K562 (cell line): Measurements from ENCODE around the gene RPF1.

Experiments used
- CHD1 ChIP-seq: fragments of 200-600 bp; sonication (generic); IDR thresholded peaks from one replicate; pipeline ENCODE4 v1.6.1; 2012; ENCODE audit warnings: mild to moderate bottlenecking, moderate library complexity, low read length, inconsistent platforms
- FOS ChIP-seq: IDR thresholded peaks from 3 replicates; pipeline ENCODE4 v1.6.1; 2011; ENCODE audit not compliant: insufficient read length; ENCODE audit errors: extremely low read depth
- MEF2A ChIP-seq: IDR thresholded peaks from 2 replicates; pipeline ENCODE4 v1.6.1; 2011; ENCODE audit warnings: low read depth, mild to moderate bottlenecking, low read length, moderate library complexity; ENCODE audit not compliant: control insufficient read depth
- PHB2 ChIP-seq: fragments of 450-650 bp; IDR thresholded peaks from 2 replicates; pipeline ENCODE4 v1.6.1; 2017; ENCODE audit warnings: low read depth
- RBM22 ChIP-seq: fragments of 200-400 bp; formaldehyde crosslinking; IDR thresholded peaks from 2 replicates; pipeline ENCODE4 v1.6.1; 2018; ENCODE audit warnings: low read length, low read depth; ENCODE audit not compliant: poor library complexity, severe bottlenecking
- ZNF165 ChIP-seq: fragments of 250-450 bp; sonication (Bioruptor Pico); IDR thresholded peaks from 2 replicates; pipeline ENCODE4 v1.4.0; 2020; ENCODE audit warnings: borderline replicate concordance
- ZNF707 ChIP-seq: fragments of 250-450 bp; sonication (Bioruptor Pico); conservative IDR thresholded peaks from 2 replicates; pipeline ENCODE4 v1.8.0; 2022; ENCODE audit warnings: inconsistent platforms, mild to moderate bottlenecking, moderate library complexity
- TF ChIP-seq, protein P1 (sequence below), 2 experiments: fragments of 150-350 bp in 1 of 2; IDR thresholded peaks; 2 replicates each; pipeline ENCODE4 v1.6.1; 2012 to 2016; ENCODE audit warnings: low read depth in 2 of 2, low read length in 2 of 2, mild to moderate bottlenecking in 1 of 2, moderate library complexity in 1 of 2
- TF ChIP-seq, protein P2 (sequence below): sonication (generic); formaldehyde crosslinking; IDR thresholded peaks from 2 replicates; pipeline ENCODE4 v1.8.1; 2023; ENCODE audit warnings: mild to moderate bottlenecking, missing genetic modification reagents
- TF ChIP-seq, protein P3 (sequence below): IDR thresholded peaks from 2 replicates; pipeline ENCODE4 v1.6.1; 2012; ENCODE audit warnings: low read depth, low read length, improper control_type of control experiment, borderline replicate concordance

DNA sequence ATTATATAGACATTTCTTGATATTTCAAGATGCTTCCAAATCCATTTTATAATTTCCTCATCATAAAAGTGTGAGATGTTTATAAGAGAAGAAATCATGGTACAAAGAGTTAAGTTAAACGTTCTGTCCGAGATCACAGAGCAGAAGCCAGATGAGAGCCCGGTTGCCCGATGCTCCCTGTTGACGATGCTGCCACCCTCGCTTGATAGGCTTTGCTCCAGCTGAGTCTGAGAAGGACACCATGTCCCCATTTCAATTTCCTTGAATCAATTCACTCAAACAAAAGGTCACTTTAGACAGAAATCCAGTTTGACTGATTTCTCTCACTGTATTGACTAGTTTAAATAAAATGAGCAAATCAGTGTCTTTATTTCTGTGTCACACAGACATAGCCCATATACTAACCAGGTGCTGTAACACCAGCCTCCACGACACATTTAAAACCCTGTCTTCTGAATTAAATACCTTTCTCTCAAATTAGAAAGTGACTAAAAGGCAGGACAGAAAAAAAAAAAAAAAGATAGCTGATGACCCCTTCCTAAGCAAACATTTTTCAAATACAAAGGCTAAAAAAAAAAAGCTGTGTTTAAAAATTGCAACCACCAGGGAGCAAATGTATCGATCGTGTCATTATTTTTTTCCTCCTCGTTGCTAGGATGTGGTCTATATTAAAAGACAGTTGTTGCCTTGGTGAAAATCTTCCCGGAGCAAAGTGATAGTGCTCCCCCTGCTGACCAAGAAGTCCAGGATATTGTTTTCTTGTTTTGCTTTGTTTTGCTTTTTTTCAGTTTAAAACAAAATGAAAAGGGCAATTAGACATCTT is 45.6 kb upstream of the RPF1 start:
- no peak for TF ChIP-seq PHB2
- TF ChIP-seq, protein P1, sequence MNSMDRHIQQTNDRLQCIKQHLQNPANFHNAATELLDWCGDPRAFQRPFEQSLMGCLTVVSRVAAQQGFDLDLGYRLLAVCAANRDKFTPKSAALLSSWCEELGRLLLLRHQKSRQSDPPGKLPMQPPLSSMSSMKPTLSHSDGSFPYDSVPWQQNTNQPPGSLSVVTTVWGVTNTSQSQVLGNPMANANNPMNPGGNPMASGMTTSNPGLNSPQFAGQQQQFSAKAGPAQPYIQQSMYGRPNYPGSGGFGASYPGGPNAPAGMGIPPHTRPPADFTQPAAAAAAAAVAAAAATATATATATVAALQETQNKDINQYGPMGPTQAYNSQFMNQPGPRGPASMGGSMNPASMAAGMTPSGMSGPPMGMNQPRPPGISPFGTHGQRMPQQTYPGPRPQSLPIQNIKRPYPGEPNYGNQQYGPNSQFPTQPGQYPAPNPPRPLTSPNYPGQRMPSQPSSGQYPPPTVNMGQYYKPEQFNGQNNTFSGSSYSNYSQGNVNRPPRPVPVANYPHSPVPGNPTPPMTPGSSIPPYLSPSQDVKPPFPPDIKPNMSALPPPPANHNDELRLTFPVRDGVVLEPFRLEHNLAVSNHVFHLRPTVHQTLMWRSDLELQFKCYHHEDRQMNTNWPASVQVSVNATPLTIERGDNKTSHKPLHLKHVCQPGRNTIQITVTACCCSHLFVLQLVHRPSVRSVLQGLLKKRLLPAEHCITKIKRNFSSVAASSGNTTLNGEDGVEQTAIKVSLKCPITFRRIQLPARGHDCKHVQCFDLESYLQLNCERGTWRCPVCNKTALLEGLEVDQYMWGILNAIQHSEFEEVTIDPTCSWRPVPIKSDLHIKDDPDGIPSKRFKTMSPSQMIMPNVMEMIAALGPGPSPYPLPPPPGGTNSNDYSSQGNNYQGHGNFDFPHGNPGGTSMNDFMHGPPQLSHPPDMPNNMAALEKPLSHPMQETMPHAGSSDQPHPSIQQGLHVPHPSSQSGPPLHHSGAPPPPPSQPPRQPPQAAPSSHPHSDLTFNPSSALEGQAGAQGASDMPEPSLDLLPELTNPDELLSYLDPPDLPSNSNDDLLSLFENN (IDR thresholded peaks at IDR 0.05; ENCODE audit: low read depth in 2 of 2, low read length in 2 of 2): no peak
- TF ChIP-seq, protein P2, sequence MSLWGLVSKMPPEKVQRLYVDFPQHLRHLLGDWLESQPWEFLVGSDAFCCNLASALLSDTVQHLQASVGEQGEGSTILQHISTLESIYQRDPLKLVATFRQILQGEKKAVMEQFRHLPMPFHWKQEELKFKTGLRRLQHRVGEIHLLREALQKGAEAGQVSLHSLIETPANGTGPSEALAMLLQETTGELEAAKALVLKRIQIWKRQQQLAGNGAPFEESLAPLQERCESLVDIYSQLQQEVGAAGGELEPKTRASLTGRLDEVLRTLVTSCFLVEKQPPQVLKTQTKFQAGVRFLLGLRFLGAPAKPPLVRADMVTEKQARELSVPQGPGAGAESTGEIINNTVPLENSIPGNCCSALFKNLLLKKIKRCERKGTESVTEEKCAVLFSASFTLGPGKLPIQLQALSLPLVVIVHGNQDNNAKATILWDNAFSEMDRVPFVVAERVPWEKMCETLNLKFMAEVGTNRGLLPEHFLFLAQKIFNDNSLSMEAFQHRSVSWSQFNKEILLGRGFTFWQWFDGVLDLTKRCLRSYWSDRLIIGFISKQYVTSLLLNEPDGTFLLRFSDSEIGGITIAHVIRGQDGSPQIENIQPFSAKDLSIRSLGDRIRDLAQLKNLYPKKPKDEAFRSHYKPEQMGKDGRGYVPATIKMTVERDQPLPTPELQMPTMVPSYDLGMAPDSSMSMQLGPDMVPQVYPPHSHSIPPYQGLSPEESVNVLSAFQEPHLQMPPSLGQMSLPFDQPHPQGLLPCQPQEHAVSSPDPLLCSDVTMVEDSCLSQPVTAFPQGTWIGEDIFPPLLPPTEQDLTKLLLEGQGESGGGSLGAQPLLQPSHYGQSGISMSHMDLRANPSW (CRISPR knock-in tag): no peak
- TF ChIP-seq CHD1: no peak
- TF ChIP-seq, protein P3, sequence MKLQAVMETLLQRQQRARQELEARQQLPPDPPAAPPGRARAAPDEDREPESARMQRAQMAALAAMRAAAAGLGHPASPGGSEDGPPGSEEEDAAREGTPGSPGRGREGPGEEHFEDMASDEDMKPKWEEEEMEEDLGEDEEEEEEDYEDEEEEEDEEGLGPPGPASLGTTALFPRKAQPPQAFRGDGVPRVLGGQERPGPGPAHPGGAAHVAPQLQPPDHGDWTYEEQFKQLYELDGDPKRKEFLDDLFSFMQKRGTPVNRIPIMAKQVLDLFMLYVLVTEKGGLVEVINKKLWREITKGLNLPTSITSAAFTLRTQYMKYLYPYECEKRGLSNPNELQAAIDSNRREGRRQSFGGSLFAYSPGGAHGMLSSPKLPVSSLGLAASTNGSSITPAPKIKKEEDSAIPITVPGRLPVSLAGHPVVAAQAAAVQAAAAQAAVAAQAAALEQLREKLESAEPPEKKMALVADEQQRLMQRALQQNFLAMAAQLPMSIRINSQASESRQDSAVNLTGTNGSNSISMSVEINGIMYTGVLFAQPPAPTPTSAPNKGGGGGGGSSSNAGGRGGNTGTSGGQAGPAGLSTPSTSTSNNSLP: no peak
- TF ChIP-seq ZNF707: no peak
- TF ChIP-seq ZNF165 (CRISPR knock-in tag): no peak
- no peak for TF ChIP-seq RBM22
- no peak for TF ChIP-seq FOS
- no peak for TF ChIP-seq MEF2A
